NCI-H82 treated with DMSO at 0.1 percent for 48 hours (cell line): ENCODE data around the gene GAS7.

Source experiments
- DNase-seq: peaks from one replicate; lab custom pipeline; 2025; ENCODE audit not compliant: unreplicated experiment; lab: John Stamatoyannopoulos, UW

GAS7 gene

DNA sequence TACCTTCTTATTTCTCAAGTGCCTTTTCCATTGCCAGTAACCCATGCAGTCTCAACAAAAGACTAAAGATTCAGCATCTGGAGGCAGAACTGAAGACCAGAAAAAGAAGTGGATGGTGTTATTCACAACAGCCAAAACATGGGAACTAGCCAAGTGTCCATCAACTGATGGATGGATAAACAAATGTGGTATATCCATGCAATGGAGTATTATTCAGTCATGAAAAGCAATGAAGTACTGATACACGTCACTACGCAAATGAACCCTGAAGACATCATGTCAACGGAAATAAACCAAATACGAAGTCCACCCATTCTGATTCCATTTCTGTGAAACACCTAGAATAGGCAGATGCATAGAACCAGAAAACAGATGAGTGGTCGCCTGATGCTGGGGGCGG is 25.6 kb downstream of the GAS7 start:
- DNase-seq, result no peak

DNA sequence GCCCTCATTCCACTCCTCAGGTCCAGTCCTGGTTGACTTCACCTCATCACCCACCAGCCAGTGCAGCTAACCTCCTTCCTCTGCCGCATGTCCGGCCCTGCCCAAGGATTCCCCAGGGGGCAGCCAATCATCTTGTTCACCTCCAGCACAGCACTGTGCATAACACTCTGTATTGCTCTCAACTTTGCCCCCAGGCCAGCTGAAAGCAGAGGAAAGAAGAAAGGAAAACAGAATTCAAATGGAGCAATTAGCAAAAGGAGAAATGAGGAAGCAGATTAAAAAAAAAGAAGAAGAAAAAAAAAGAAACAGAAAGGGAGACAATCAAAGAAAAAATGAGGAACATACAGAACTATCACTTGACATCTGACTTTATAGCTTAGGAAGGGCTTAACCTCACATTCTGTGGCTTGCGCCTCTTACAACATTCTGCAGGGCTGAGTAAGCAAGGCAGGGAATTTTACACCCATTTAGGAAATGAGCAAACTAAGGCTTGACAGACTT is 26.1 kb downstream of the GAS7 start:
- no peak for DNase-seq

- DNase-seq, result no peak
These were observed 26.8 kb downstream of the GAS7 start for GRCh38 chr17:10171581-10171981.

DNA sequence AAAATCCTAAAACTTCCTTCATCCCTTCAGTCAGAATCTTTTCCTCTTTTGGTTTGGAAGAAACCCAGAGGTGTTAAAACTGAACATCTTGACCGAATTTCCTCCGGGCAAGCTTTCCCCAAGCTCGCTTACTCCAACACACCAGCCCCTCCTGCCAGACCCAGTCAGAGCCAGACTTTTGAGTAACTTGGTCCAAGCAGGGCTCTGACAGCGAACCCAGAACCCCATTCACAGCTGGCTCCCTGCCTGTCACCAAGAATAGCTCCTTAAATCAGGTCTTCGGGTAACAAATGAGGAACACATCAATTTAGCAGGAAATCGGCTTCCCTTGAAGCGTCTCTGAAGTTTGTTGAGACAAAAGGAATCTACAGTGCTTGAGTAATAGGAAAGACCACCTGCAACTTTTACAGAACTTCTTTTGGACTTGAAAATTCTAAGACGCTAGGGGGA is 27.3 kb downstream of the GAS7 start:
- no peak for DNase-seq

DNA sequence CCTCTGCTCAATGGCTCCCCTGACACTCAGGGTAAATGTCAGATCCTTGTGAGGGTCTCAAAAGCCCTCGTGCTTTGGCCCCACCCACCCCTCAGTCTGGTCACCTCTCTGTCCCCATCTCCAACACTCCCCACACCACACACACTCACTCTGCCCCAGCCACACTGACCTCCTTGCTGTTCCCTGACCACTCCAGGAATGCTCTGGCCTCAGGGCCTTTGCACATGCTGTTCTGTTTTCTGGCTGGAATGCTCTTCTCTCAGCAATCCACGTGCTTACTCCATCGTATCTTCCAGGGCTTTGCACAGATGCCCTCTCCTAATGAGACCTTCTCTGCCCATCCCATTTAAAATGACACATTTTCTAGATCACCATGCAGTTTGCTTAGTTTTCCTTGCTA is 28.2 kb downstream of the GAS7 start:
- no peak for DNase-seq

- no peak for DNase-seq
These were observed 29.1 kb downstream of the GAS7 start for GRCh38 chr17:10169290-10169689.

GRCh38 chr17:10166176-10166935 is 32.0 kb downstream of the GAS7 start:
- DNase-seq, result no peak

DNA sequence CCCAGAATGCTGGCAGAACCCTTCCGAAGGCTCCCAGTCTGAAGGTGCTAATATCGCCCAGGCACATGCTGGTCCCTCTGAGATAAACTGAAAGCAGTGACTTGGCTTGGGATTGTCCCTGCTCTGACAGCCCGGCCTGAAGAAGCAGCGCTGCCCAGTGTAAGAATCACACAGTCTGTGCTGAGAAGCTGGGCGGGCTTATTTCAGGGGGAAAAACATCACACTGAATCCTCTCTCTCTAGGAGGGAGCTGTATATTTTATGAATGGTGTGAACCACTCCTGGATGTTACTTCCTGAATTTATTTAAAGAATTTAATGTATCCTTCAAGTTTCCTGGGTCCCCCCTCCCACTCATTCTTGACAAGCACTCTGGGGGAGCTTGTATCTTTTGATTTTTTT is 36.3 kb downstream of the GAS7 start:
- DNase-seq, result no peak

DNA sequence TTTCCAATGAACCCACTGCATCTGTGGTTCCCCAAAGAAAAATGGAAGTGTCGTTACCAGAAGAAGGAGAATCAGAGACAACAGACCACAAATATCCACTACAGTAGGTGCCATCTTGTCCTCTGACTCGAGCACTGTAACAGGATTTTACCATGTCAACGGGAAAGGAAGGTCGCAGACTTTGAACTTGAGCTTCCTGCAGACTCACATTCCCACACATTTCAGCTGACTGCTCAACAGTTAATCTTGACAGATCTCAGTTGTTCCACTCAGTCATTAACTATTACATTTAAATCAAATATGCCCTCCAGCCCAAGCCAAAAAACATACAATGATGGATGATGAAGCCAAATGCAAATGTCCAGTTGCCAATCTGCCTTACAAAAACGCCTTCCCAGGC is 37.0 kb downstream of the GAS7 start:
- DNase-seq, result no peak

- no peak for DNase-seq
These were observed 41.3 kb downstream of the GAS7 start for GRCh38 chr17:10156948-10157607.

GRCh38 chr17:10156599-10156947 is 41.8 kb downstream of the GAS7 start:
- DNase-seq, result no peak

GRCh38 chr17:10156077-10156435 is 42.4 kb downstream of the GAS7 start:
- no peak for DNase-seq

- DNase-seq, result no peak
These were observed 42.9 kb downstream of the GAS7 start for GRCh38 chr17:10155371-10156076.

DNA sequence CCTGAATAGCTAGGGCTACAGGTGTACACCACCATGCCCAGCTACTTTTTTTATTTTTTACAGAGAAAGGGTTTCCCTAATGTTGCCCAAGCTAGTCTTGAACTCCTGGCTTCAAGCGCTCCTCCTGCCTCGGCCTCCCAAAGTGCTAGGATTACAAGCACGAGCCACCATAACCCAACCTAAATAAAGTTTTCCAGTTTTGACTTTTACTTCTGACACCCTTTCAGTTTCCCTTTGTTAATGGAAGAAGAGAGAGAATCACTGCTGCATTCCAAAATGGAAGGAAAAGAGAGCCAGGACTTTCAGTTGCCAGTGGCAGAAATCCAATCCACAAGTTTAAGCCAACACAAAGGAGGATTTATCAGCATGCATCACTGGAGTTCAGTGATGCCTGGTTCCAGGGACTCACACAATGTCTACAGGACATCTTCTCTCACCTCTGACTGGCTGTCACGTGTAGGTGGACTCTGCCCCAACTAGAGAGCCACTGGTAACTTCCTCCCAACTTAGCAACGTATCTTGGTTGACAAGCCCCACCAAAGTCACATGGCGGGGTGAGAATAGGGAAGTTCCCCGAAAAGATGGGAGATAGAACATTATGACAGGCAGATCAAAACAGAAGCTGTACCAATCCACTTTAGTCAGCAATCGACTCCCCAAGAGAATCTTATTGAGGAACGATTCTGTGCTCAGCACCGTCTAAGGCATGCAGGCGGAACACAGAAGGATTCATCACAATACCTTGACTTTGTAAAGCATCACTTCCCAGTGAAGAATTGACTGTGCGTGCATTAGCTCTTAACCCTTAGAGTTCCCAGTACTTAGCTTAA is 46.5 kb downstream of the GAS7 start:
- DNase-seq, result no peak

DNA sequence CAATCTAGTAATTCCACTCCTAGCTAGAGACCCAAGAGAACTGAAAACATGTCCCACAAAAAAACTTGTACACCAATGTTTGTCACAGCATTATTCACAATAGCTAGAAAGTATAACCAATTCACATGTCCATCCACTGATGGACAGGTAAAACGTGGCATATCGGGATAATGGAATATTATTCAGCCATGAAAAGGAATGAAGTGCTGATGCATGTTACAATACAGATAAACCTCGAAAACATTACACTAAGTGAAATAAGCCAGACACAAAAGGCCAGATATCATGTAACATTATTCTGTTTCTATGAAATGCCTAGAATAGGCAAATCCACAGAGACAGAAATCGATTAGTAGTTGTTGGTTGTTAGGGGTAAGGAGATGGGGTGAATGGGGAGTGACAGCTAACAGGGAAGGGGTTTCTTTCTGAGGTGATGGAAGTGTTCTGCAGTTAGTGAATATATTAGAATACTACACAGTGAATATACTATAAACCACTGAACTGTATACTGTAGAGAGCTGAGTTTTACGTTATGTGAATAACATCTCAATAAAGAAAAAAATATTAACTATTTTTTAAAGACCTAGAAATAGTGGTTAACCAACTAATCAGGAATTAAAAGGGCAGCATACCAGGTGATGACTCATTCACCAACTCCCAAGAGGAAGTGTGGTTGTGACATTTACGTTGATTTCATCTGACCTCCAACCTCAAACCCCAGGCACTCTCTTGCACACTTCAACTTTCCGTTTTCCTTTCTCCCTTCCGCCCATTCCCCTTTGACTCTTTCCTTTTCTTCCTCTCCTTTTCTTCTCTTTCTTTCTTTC is 48.6 kb downstream of the GAS7 start:
- no peak for DNase-seq

- DNase-seq, result no peak
These were observed 50.5 kb downstream of the GAS7 start for GRCh38 chr17:10147761-10148415.

DNA sequence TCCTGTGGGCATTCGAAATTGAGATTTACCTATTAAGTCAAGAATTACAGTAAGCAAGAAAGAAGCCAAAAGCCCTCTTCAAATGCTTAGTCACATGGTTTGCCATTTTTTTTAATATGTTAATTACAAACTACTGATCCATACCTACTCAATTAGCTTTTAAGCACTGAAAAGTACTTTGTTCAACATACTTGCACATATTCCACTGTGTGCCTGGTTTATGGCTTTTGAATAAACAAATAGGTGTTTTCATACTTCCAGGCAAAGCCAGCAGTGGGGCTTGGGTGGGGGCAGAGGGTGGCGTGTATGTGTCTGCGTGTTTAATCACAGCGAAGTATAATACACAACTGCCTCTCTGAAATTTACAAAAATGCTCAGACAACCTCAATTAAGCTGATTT is 51.4 kb downstream of the GAS7 start:
- no peak for DNase-seq

DNA sequence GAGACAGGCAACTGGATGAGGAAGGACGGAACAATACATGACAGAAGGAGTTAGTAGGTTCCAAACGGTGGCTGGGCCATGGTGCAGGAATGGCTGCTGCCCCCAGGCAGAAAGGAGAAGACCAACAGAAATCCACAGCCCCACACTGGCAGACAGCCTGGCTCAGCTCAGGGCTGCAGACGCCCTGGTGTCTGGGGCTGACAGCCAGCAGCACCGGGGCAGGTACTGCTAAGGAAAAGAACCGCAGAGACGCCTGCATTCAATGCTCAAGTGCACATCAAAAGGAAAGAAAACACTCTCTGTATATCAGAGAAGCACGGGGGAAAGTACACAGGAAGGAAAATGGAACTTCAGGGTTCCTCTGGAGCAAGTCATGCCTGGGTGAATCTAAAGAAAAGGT is 53.4 kb downstream of the GAS7 start:
- DNase-seq, result no peak

- DNase-seq, result no peak
These were observed 54.0 kb downstream of the GAS7 start for GRCh38 chr17:10144456-10144855.

- no peak for DNase-seq
These were observed 57.0 kb downstream of the GAS7 start for GRCh38 chr17:10141436-10141835.
